22Rv1 (cell line): ENCODE results near the gene LYPD3.

Experiments used
- H3K27ac ChIP-seq: fragments of 450-650 bp; 2 replicates; pipeline ENCODE4 v1.5.1; 2017
- ZFX ChIP-seq: fragments of 450-650 bp; IDR thresholded peaks from 2 replicates; pipeline ENCODE4 v1.6.1; 2017; ENCODE audit warnings: antibody characterized with exemption, borderline replicate concordance
- TF ChIP-seq, protein P1 (sequence below): fragments of 450-650 bp; IDR thresholded peaks from 2 replicates; pipeline ENCODE4 v1.5.1; 2017; ENCODE audit warnings: mild to moderate bottlenecking

LYPD3 gene

DNA sequence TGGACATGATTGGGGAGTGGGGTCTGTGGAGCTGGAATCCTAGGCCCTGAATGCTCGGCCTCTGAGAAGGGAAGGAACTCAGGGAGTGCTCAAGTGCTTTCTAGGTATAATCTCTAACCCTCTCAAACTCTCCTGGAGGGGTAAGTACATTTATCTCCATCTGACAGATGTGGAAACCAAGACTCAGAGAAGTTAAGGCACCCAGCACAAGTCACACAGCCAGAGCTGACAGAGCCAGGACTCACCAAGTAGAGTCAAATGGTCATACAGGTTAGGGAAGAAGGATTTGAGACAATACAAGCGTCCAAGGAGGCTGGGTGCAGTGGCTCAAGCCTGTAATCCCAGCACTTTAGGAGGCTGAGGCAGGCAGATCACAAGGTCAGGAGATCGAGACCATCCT lies 12.9 kb upstream of the LYPD3 start:
- TF ChIP-seq, protein P1, sequence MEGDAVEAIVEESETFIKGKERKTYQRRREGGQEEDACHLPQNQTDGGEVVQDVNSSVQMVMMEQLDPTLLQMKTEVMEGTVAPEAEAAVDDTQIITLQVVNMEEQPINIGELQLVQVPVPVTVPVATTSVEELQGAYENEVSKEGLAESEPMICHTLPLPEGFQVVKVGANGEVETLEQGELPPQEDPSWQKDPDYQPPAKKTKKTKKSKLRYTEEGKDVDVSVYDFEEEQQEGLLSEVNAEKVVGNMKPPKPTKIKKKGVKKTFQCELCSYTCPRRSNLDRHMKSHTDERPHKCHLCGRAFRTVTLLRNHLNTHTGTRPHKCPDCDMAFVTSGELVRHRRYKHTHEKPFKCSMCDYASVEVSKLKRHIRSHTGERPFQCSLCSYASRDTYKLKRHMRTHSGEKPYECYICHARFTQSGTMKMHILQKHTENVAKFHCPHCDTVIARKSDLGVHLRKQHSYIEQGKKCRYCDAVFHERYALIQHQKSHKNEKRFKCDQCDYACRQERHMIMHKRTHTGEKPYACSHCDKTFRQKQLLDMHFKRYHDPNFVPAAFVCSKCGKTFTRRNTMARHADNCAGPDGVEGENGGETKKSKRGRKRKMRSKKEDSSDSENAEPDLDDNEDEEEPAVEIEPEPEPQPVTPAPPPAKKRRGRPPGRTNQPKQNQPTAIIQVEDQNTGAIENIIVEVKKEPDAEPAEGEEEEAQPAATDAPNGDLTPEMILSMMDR, result no peak
- TF ChIP-seq ZFX, result no peak
- no peak overlapping the region for H3K27ac ChIP-seq

DNA sequence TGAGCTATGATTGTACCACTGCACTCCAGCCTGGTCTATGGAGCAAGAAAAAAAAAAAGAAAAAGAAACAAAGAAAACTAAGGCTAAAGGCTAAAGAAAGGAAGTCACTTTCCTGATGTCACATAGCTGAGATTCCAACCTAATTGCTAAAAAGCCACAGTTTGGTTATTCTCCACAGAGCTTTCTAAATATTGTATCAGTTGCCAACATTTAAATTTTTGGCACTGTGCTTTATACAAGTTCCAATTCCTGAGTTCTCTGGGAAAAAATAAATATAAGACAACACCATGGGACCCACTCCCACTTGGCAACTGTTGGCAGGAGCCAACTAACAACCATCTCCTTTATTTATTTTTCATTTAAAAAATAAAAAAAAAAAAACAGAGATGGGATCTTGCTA lies 11.2 kb upstream of the LYPD3 start:
- no peak overlapping the region for H3K27ac ChIP-seq
- TF ChIP-seq, protein P1, result no peak
- TF ChIP-seq ZFX, result no peak

DNA sequence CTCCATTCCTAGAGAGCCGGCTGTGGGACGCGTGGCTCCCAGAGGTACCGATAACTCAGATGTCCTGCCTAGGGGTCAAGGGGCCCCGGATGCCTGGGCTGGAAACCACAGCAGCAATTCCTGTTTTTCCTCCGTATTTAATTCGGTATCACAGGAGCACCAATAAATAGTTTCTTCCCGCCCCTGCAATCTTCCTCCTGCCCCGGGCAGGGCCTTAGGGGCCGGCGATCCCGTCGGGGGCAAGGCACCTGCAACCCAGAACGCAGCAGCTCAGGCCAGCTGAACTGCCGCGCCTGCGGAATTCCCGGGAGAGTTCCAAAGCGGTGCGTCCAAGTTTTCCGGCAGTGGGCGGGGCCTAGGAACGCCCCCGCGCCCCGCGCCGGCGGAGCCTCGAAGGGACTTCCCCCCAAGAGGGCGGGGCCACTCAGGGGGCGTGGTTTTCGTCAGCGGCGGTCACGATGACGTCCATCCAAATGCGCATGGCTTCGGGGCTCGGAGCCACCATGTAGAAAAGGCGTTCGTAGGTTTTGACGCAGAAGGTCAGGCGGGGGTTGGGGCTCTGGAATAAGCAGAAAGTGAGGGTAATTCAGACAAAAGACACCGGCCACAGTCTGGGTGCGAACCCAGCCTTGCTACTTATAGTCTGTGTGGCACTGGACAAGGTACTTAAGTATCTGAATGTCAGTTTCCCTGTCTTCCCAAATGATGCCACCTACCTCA lies 9.7 kb upstream of the LYPD3 start:
- TF ChIP-seq, protein P1, result no peak
- TF ChIP-seq ZFX, result no peak
- H3K27ac ChIP-seq, result peak overlapping the region; percentile 48

DNA sequence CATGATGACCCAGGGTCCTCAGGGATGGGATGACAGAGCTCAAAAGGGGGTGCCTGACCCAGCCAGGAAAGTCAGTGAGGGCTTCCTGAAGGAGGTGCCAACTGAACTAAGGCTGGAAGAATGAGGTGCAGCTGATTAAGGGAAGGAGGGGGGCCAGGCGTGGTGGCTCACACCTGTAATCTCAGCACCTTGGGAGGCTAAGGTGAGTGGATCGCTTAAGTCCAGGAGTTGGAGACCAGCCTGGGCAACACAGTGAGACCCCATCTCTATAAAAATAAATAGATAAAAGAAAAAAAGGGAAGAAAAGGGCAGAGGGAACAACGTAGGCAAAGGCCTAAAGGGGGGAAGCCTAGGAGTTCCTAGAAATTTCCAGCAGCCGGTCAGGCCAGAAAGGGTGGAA lies 9.1 kb upstream of the LYPD3 start:
- TF ChIP-seq ZFX, result no peak
- TF ChIP-seq, protein P1, result no peak

DNA sequence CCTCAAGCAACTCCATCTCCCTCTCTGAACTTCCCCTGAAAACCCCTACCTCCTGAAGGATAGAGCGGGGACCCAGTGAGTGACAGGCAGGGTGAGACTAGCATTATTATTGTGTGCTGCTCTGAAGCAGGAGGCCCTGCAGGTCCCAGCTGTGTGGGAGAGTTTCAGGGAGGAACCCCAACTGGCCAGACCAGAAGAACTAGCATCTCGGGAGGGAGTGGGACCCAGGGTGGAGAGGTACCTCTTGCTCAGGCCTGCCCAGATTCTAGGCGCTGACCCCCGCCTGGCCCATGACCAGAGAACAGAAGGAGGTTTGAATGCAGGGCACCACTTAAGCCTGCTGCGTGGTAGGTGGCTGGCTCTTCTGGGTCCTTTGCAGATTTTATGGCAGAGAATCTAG lies 5.7 kb upstream of the LYPD3 start:
- no peak overlapping the region for H3K27ac ChIP-seq
- no peak for TF ChIP-seq ZFX
- TF ChIP-seq, protein P1, result no peak

More for the DNA sequence above, 9.1 kb upstream of the LYPD3 start:
- H3K27ac ChIP-seq, result peak overlapping the region; percentile 48; the same call in 1 of the 2 replicates

DNA sequence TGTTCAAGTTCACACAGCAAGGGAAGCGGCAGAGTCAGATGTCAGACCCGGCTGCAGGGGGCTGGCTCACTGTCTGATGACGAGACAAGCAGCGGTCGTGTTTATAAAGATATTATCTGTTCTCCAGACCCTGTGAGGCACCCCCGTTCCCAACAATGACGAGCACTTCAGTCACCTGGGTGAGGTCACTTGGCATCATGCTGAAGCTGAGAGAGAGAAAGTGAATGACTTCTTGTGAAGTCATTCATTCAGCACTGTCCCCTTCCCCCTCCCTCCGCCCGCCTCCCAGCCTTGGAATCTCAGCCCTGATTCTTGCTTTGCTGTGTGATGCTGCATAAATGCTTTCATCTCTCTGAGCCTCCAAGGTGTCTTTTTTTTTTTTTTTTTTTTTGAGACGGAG lies 4.9 kb upstream of the LYPD3 start:
- H3K27ac ChIP-seq, result no peak overlapping the region
- no peak for TF ChIP-seq ZFX
- TF ChIP-seq, protein P1, result no peak

DNA sequence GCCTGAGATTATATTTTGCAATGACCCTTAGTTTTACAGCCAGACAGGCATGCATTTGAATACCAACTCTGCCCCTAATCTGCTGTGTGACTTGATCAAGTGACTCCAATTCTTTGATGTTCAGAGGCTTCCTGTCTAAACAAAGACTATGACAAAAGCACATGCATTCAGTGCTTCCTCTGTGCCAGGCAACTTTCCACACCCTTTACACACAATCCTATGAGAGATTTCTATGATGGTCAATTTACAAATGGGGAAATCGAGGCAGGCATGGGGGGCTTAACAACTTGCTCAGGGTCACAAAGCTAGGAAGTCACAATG lies 3.7 kb upstream of the LYPD3 start:
- TF ChIP-seq ZFX, result no peak
- TF ChIP-seq, protein P1, result no peak
- H3K27ac ChIP-seq, result no peak overlapping the region
